ENCODE data around the gene FDX1. TPM values are rescaled to one million over a fixed set of nuclear protein-coding genes. Genes with fewer than 3 reads are reported as not detected.
A peak's percentile ranks its signal among the peaks of the same experiment; 100 is the strongest.

The FDX1 gene
- total RNA-seq, 1 donor from 2014 or later: 26.3 TPM

- no peak for DNase-seq
- Histone ChIP-seq H3K9me3 (replicated peaks) (no peaks in the 10 kb centered on the region), H3K27ac (replicated peaks) (no peak overlapping the region), H3K4me3 (no peak overlapping the region), H3K4me1 (peaks cover 23% of the 10 kb centered on the region), H3K27me3 (ENCODE audit: low read depth) (no peaks in the 10 kb centered on the region), H3K36me3 (peaks cover 6% of the 10 kb centered on the region)
- intact Hi-C loops (cut with micrococcal nuclease): no loop called here
- no peak for TF ChIP-seq CTCF (IDR thresholded peaks at IDR 0.05; ENCODE audit: borderline replicate concordance)
These were observed 16.8 kb downstream of the FDX1 start for GRCh38 chr11:110446594-110446993.

GRCh38 chr11:110447343-110447742, 17.6 kb downstream of the FDX1 start:
- no peak overlapping the region for H3K4me3 ChIP-seq
- no peak overlapping the region for H3K27ac ChIP-seq (replicated peaks)
- no peaks in the 10 kb centered on the region for H3K9me3 ChIP-seq (replicated peaks)
- no peaks in the 10 kb centered on the region for H3K36me3 ChIP-seq
- DNase-seq: no peak
- intact Hi-C loops (cut with micrococcal nuclease): no loop called here
- TF ChIP-seq CTCF (IDR thresholded peaks at IDR 0.05; ENCODE audit: borderline replicate concordance): no peak
- no peaks in the 10 kb centered on the region for H3K27me3 ChIP-seq (ENCODE audit: low read depth)
- H3K4me1 ChIP-seq: peaks cover 23% of the 10 kb centered on the region

- intact Hi-C loops (cut with micrococcal nuclease): no loop called here
- peaks cover 23% of the 10 kb centered on the region for H3K4me1 ChIP-seq
- peak; percentile 45 for TF ChIP-seq CTCF (IDR thresholded peaks at IDR 0.05; ENCODE audit: borderline replicate concordance)
These were observed 18.4 kb downstream of the FDX1 start for GRCh38 chr11:110447897-110448745.

GRCh38 chr11:110450246-110450645, 20.5 kb downstream of the FDX1 start:
- H3K27me3 ChIP-seq (ENCODE audit: low read depth): no peaks in the 10 kb centered on the region
- H3K4me1 ChIP-seq: peaks cover 15% of the 10 kb centered on the region
- H3K27ac ChIP-seq (replicated peaks): no peak overlapping the region
- no peak for TF ChIP-seq CTCF (IDR thresholded peaks at IDR 0.05; ENCODE audit: borderline replicate concordance)
- no peaks in the 10 kb centered on the region for H3K9me3 ChIP-seq (replicated peaks)
- H3K36me3 ChIP-seq: no peaks in the 10 kb centered on the region
- intact Hi-C loops (cut with micrococcal nuclease): no loop called here
- no peak for DNase-seq
- no peak overlapping the region for H3K4me3 ChIP-seq

More at GRCh38 chr11:110447897-110448745, 18.4 kb downstream of the FDX1 start:
- no peaks in the 10 kb centered on the region for H3K36me3 ChIP-seq
- H3K4me3 ChIP-seq: no peak overlapping the region
- no peaks in the 10 kb centered on the region for H3K27me3 ChIP-seq (ENCODE audit: low read depth)
- no peaks in the 10 kb centered on the region for H3K9me3 ChIP-seq (replicated peaks)
- no peak overlapping the region for H3K27ac ChIP-seq (replicated peaks)
- DNase-seq: no peak

GRCh38 chr11:110452720-110453119, 23.0 kb downstream of the FDX1 start:
- peaks cover 7% of the 10 kb centered on the region for H3K36me3 ChIP-seq
- intact Hi-C loops (cut with micrococcal nuclease): no loop called here
- no peak overlapping the region for H3K4me3 ChIP-seq
- H3K9me3 ChIP-seq (replicated peaks): no peaks in the 10 kb centered on the region
- no peaks in the 10 kb centered on the region for H3K27me3 ChIP-seq (ENCODE audit: low read depth)
- TF ChIP-seq CTCF (IDR thresholded peaks at IDR 0.05; ENCODE audit: borderline replicate concordance): no peak
- H3K4me1 ChIP-seq: peaks cover 9% of the 10 kb centered on the region
- H3K27ac ChIP-seq (replicated peaks): no peak overlapping the region
- DNase-seq: no peak

All from left ventricle myocardium inferior (tissue), 1 donor.